Mesodermal cell (in vitro differentiated cells): ENCODE data around the gene ASAH2. TPM values are rescaled to one million over a fixed set of nuclear protein-coding genes. Genes with fewer than 3 reads are reported as not detected.

Source experiments
- H3K27ac ChIP-seq: 2 replicates; pipeline ENCODE4 v1.7.0; 2013; ENCODE audit warnings: mild to moderate bottlenecking, low read depth, low read length, moderate library complexity; ENCODE audit not compliant: severe bottlenecking
- H3K36me3 ChIP-seq: 2 replicates; pipeline ENCODE4 v1.7.1; 2013; ENCODE audit warnings: mild to moderate bottlenecking, low read length, moderate library complexity; ENCODE audit not compliant: control insufficient read depth, insufficient read depth
- H3K4me1 ChIP-seq: one replicate; pipeline ENCODE4 v1.7.1; 2013; ENCODE audit warnings: mild to moderate bottlenecking, low read length; ENCODE audit not compliant: insufficient read depth, control insufficient read depth, poor library complexity, severe bottlenecking
- H3K4me3 ChIP-seq: 2 replicates; pipeline ENCODE4 v1.7.0; 2013; ENCODE audit warnings: low read length, control low read depth, mild to moderate bottlenecking; ENCODE audit not compliant: insufficient read depth, poor library complexity, severe bottlenecking; ENCODE audit errors: extremely low read depth
- H3K9me3 ChIP-seq: 2 replicates; pipeline ENCODE4 v1.7.1; 2013; ENCODE audit warnings: mild to moderate bottlenecking, low read length, moderate library complexity; ENCODE audit not compliant: control insufficient read depth
- WGBS, 2 experiments: methylation state at CpG; one replicate each; pipeline ENCODE4 v1.1.5; 2013; ENCODE audit warnings: missing lambda C conversion rate in 2 of 2; ENCODE audit not compliant: insufficient coverage in 2 of 2; 5-methylcytosine and 5-hydroxymethylcytosine counted together
- polyA plus RNA-seq, 2 experiments: library from polyadenylated mRNA; stranded (reverse); fragments of 50-300 nt; gene quantifications; one replicate each; pipeline ENCODE4 v1.2.3, GENCODE V29; 2013

ASAH2 gene
- 1.8 TPM for polyA plus RNA-seq (2013, experiment 1 of 2)
- 2.2 TPM for polyA plus RNA-seq (2013, experiment 2 of 2)

DNA sequence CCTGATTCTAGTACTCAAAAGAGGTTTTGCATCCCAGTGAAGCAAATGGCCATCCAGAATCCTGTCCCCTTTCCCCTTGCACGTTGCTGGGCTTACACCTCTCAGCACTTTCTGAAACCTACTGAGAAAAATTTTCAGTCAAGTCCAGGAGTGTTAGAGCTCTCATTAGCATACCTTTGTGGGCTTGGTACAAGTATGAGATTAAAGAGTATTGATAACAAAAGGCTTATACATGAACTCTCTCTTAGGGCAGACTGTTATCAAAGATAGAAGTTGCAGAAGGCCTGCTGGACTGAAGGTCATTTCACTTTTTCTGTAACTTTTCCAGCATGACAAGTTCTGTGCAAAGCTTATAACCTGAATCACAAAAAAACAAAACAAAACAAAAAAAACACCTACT is at the start of gene ASAH2:
ASAH2 (minus strand) TSS at position 123 of the 400 bp plus-strand sequence. CDS start 2,906 bp downstream, outside the sequence.
- no peaks in the 10 kb centered on the region for H3K4me1 ChIP-seq
- 100% methylated on average over 1 of the region's 1 CpG; no CpG with 5 or more reads in 1 of the 2 experiments for WGBS, 2 experiments

DNA sequence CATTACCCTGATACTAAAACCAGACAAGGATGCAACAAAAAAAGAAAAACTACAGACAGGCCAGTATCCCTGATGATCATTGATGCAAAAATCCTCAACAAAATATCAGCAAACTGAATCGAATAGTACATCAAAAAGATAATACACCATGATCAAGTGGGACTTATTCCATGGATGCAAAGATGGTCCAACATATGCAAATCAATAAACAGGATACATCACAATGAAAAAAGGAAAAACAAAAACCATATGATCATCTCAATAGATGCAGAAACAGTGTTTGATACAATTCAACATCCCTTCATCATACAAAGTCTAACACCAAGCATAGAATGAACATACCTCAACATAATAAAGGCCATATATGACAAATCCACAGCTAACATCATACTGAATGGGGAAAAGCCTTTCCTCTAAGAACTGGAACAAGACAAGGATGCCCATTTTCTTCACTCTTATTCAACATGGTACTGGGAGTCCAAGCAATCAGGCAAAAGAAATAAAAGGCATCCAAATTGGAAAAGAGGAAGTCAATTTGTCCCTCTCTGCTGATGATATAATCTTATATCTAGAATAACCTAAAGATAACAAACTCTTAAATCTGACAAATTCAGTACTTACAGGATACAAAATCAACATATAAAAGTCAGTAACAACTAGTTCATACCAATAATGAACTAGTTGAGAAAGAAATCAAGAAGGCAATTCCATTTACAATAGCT is 48.8 kb upstream of the ASAH2 start:
- Histone ChIP-seq H3K36me3 (no peaks in the 10 kb centered on the region), H3K9me3 (no peaks in the 10 kb centered on the region), H3K4me1 (no peaks in the 10 kb centered on the region), H3K4me3 (no peak overlapping the region), H3K27ac (no peak overlapping the region)
- 80 to 100% methylated on average over 1 of the region's 1 CpG for WGBS, 2 experiments

More for the DNA sequence above, at the start of gene ASAH2:
- H3K9me3 ChIP-seq: no peaks in the 10 kb centered on the region
- no peak within 1 kb of the TSS for H3K27ac ChIP-seq
- H3K36me3 ChIP-seq: no peaks in the 10 kb centered on the region
- no peak within 1 kb of the TSS for H3K4me3 ChIP-seq

DNA sequence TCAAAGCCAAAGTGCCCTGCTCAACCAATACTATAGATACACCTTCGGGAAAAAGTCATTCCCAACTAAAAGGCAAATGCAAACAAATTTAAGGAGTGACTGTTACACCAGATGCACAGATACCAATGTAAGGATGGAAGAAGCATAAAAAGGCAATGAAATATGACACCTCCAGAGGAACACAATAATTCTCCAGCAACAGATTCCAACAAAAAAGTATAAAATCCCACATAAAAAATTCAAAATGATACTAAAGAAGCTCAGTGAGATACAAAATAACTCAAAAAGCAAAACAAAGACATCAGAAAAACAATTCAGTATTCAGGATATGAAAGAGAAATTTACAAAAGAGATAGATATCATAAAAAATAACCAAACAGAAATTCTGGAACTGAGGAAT is 44.1 kb upstream of the ASAH2 start:
- H3K4me3 ChIP-seq: no peak overlapping the region
- H3K36me3 ChIP-seq: no peaks in the 10 kb centered on the region
- H3K4me1 ChIP-seq: no peaks in the 10 kb centered on the region
- WGBS, 2 experiments: no CpG with 5 or more reads among the region's 1 CpG
- no peaks in the 10 kb centered on the region for H3K9me3 ChIP-seq
- H3K27ac ChIP-seq: no peak overlapping the region

DNA sequence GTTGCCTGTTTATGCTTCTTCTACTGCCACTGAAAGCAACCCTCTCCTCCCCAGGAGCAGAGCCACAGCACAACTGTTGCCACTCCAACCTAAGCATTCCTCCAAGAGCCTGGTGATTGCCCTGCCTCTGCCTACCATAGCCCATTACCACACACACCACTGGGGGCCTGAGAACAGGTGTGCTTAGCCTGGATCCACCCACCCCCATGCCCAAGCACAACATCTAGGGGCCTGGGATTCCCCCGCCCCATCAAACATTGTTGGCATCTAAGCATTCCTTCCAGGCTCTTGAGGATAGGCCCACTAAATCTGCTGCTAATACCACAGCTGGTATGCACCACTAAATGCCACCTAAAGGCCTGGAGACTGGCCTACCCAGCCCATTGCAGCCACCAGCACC is 43.3 kb upstream of the ASAH2 start:
- 89% methylated on average over 1 of the region's 1 CpG; no CpG with 5 or more reads in 1 of the 2 experiments for WGBS, 2 experiments
- H3K36me3 ChIP-seq: no peaks in the 10 kb centered on the region
- H3K4me1 ChIP-seq: no peaks in the 10 kb centered on the region
- H3K9me3 ChIP-seq: no peaks in the 10 kb centered on the region
- H3K27ac ChIP-seq: no peak overlapping the region
- H3K4me3 ChIP-seq: no peak overlapping the region

DNA sequence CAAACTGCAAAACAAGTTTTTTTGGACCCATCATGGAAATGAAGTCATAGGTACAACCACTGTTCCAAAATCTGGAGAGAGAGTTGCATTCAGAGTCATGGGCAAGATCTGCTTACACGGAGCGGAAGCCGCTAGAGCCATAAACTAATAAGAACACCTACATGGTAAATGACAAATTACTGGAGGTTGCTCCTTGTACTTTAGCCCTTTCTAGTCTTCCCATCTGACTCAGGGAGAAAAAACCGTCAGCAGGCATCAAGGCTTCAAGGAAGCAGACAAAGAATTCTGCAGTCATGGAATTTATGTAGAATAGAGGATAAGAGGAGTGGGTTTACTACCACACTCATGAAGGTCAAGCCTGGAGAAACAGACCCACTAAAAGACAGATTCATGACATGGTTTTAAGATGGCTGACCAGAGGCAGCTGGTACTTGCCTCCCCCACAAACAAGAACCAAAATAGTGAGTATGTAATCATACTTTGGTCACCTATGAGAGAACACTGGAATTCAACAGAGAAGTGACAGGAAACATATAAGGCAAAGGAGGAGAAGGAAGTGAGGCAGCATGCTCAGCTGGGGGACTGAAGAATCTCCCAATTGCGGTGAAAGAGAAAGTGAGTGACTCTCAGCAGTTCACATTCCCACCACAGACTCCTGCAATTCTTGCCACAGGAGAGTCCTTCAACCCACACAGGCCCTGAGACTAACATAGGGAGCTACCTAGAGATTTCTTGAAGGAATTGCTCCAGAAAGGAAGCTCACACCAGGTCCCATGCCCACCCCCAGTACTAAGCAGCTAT is 42.4 kb upstream of the ASAH2 start:
- H3K27ac ChIP-seq: no peak overlapping the region
- no CpG with 5 or more reads among the region's 5 CpGs for WGBS, 2 experiments
- H3K9me3 ChIP-seq: no peaks in the 10 kb centered on the region
- H3K36me3 ChIP-seq: no peaks in the 10 kb centered on the region
- no peak overlapping the region for H3K4me3 ChIP-seq
- no peaks in the 10 kb centered on the region for H3K4me1 ChIP-seq

DNA sequence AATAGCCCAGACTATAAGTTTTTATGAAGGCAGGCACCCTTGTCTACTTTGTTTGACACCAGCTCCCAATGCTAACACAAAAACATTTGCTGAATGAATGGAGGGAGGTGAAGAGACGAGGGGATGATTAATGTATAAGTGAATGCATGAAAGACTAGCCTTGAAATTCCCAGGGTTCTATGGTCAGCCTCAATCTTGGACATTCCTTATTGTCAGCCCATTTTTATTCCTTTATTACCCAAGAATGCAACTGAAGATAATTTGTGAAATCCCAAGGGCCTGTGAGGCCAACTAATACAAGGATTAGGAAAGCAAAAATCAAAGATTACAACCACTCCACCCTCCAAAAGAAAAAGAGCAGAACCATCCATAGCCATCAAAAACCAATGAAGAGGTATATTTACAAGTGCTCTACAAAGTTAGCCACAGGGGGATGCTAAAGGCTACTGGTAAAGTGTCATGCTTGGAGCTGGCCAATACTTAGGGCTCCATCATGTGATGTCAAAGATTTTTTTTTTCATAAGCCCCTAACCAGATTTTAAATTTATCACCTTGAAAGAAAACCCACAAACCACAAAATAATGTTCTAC is 40.0 kb upstream of the ASAH2 start:
- WGBS, 2 experiments: no CpG with 5 or more reads among the region's 1 CpG
- Histone ChIP-seq H3K4me1 (no peaks in the 10 kb centered on the region), H3K27ac (no peak overlapping the region), H3K4me3 (no peak overlapping the region), H3K36me3 (no peaks in the 10 kb centered on the region), H3K9me3 (no peaks in the 10 kb centered on the region)

DNA sequence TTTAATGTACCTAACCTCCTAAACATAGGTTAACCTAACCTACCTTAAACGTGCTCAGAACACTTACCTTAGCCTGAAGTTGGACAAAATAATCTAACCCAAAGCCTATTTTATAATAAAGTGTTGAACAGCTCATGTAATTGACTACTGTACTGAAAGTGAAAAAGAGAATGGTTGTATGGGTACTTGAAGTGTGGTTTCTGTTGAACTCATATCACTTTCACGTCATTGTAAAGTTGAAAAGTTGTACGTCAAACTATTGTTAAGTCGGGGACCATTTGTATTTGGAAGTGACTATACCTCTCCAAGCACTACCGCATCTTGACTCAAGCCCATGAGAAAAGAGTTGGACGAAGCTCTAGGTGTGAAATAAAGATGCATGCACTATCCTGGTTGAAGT is 37.9 kb upstream of the ASAH2 start:
- no peaks in the 10 kb centered on the region for H3K9me3 ChIP-seq
- 84 to 100% methylated on average over 2 to 4 of the region's 6 CpGs for WGBS, 2 experiments
- H3K27ac ChIP-seq: no peak overlapping the region
- H3K36me3 ChIP-seq: no peaks in the 10 kb centered on the region
- H3K4me3 ChIP-seq: no peak overlapping the region
- H3K4me1 ChIP-seq: no peaks in the 10 kb centered on the region

DNA sequence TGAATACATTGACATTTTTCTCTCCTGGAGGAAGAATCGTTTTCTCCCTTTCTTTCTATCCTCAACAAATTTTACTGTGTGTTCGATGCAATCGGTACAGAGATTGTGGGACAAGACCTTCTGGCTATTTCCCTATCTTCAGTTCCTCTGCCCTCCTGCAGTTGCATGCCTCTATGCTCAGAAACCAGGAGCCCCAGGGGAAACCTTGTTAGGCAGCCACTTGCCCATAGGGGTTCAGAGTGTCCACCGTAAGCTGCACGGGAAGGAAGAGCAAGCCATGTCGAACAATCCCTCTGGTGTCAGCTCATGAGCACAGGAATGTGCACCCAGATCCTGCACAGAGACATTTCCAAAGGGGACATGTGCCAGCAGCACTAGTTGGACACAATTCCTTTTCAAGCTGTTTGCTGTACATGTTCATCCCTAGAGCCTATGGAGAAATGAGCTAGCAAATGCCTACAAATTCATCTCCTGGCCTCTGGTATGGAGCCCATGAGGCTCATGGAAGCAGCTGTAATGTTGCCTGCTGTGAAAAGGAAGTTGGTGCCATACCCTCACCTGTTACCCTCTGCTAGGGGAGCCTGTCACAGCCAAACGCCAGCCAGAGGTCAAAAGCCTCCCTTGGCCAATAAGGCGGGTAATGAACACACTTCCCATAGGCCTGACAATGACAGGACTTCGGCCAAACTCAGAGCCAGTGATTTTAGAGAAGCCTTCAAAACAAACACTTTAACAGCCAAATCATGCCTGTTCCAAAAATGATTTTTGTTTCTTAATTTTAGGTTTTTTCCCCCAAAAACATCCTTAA is 35.9 kb upstream of the ASAH2 start:
- no peaks in the 10 kb centered on the region for H3K36me3 ChIP-seq
- no peaks in the 10 kb centered on the region for H3K4me1 ChIP-seq
- no peak overlapping the region for H3K27ac ChIP-seq
- WGBS, 2 experiments: 85 to 88% methylated on average over 9 of the region's 9 CpGs
- no peaks in the 10 kb centered on the region for H3K9me3 ChIP-seq
- no peak overlapping the region for H3K4me3 ChIP-seq

DNA sequence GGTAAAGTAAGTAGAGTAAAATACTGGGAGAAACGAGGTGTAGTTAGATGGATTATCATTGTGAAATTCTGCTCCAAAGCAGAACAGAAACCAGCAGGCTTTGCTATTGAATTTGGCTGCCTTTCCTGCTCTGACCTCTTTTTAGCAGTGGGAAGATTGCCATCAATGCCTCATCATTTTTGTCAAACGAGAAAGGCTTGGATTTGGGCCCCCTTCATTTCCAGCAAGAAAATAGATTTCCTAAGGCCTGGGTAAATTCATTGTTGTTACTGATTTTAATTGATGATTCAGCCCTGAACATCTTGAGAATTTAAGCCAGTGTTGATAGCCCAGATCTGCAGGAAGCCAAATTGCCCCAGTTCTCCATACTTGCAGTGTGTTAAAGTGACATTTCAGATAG is 35.2 kb upstream of the ASAH2 start:
- Histone ChIP-seq H3K4me1 (no peaks in the 10 kb centered on the region), H3K36me3 (no peaks in the 10 kb centered on the region), H3K27ac (no peak overlapping the region), H3K4me3 (no peak overlapping the region), H3K9me3 (no peaks in the 10 kb centered on the region)
- whole genome bisulfite sequencing, 2 experiments: 62 to 84% methylated on average over 2 of the region's 2 CpGs

DNA sequence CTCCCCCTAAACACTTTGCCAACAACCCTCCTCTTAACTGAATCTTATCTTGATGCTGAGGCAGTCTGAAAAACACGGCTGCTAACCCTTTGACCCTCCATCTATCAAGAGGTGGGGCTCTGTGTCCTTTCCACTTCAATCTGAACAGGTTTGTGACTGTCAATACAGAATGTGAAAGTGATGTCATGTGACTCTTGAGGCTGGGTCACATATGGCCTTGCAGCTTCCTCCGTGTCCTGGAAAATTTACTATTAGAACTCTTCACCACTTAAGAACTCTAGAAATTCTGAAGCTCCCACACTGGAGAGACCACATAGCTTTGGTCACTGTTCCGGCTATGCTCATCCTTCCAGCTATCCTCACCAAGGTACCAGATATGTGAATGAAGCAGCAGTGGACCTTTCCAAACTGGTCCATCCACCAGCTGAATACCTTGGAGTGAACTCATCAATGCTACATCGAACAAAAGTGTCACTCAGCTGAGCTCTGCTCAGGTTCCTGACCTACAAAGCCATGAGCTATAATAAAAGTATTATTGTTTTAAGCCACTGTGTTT is 30.7 kb upstream of the ASAH2 start:
- Histone ChIP-seq H3K27ac (no peak overlapping the region), H3K4me3 (no peak overlapping the region), H3K9me3 (no peaks in the 10 kb centered on the region), H3K4me1 (no peaks in the 10 kb centered on the region), H3K36me3 (no peaks in the 10 kb centered on the region)
- WGBS, 2 experiments: 94 to 100% methylated on average over 2 of the region's 4 CpGs
